CD4-positive, alpha-beta T cell (primary cell): ENCODE measurements around the gene ZBTB40. TPM values are rescaled to one million over a fixed set of nuclear protein-coding genes. Genes with fewer than 3 reads are reported as not detected.

Experiments used
- ATAC-seq: fragments of 200-7000 bp; cut with Tn5 transposase; one replicate; pipeline ENCODE4 v1.10.0; 2022; ENCODE audit warnings: mild to moderate bottlenecking; ENCODE audit not compliant: poor library complexity
- CTCF ChIA-PET: fragments of 350-600 bp; sonication (Branson Sonifier 250); formaldehyde crosslinking; loops from one replicate; lab custom pipeline; 2021; ENCODE audit warnings: antibody characterized with exemption, inconsistent platforms; lab: Charles Lee
- POLR2A ChIA-PET: fragments of 350-600 bp; sonication (Branson Sonifier 250); formaldehyde crosslinking; loops from one replicate; lab custom pipeline; 2021; ENCODE audit warnings: antibody characterized with exemption, inconsistent platforms; lab: Charles Lee
- DNase-seq, 14 experiments: peaks; one replicate each; pipeline ENCODE4 v3.0.0-alpha.2; 2013 to 2020; ENCODE audit warnings: mixed read lengths in 2 of 14
- H3K27ac ChIP-seq, 2 donors: one replicate each; pipeline versions ENCODE4 v1.5.1 to v1.7.0; 2013; ENCODE audit warnings: low read length in 2 of 2, low read depth in 1 of 2, mild to moderate bottlenecking in 1 of 2
- H3K27me3 ChIP-seq, 2 experiments: 1 replicate in 1 of 2; 2 replicates in 1 of 2; pipeline versions ENCODE4 v1.6.1 to v1.7.0; 2013; ENCODE audit warnings: low read length in 2 of 2, control low read depth in 1 of 2, mild to moderate bottlenecking in 1 of 2, moderate library complexity in 1 of 2; ENCODE audit not compliant: insufficient read depth in 2 of 2, control insufficient read depth in 1 of 2
- H3K36me3 ChIP-seq: one replicate; pipeline ENCODE4 v1.6.1; 2013; ENCODE audit warnings: low read length, control low read depth; ENCODE audit not compliant: insufficient read depth
- H3K4me1 ChIP-seq: one replicate; pipeline ENCODE4 v1.6.1; 2013; ENCODE audit warnings: low read length, control low read depth; ENCODE audit not compliant: insufficient read depth
- H3K4me3 ChIP-seq: one replicate; pipeline ENCODE4 v1.5.1; 2013; ENCODE audit warnings: mild to moderate bottlenecking, low read length, moderate library complexity
- H3K9me3 ChIP-seq, 2 experiments: 1 replicate in 1 of 2; 2 replicates in 1 of 2; pipeline versions ENCODE4 v1.6.1 to v1.7.0; 2013; ENCODE audit warnings: low read length in 2 of 2, mild to moderate bottlenecking in 2 of 2, control low read depth in 1 of 2, moderate library complexity in 1 of 2; ENCODE audit not compliant: control insufficient read depth in 1 of 2, insufficient read depth in 1 of 2
- H3K27ac Mint-ChIP-seq: one replicate; pipeline ENCODE4 v1.8.0; 2020; ENCODE audit warnings: mixed read lengths
- H3K27me3 Mint-ChIP-seq: one replicate; pipeline ENCODE4 v1.8.0; 2021; ENCODE audit warnings: mixed read lengths
- H3K36me3 Mint-ChIP-seq: one replicate; pipeline ENCODE4 v1.8.0; 2021; ENCODE audit warnings: low read depth, mixed read lengths
- H3K4me1 Mint-ChIP-seq: one replicate; pipeline ENCODE4 v1.8.0; 2021; ENCODE audit warnings: low read depth, mixed read lengths
- H3K4me3 Mint-ChIP-seq: one replicate; pipeline ENCODE4 v1.8.0; 2020; ENCODE audit warnings: mild to moderate bottlenecking, mixed read lengths
- H3K9me3 Mint-ChIP-seq: one replicate; pipeline ENCODE4 v1.8.0; 2020; ENCODE audit warnings: mixed read lengths
- intact Hi-C, 2 experiments: fragments of 100-400 bp; cut with DNase I in 1 of 2; cut with micrococcal nuclease in 1 of 2; formaldehyde crosslinking; loops; one replicate each; pipeline versions ENCODE4 v1.15.1 to v1.9.0; 2023 to 2025; cut with DNase I, micrococcal nuclease
- total RNA-seq, 174 experiments: library from RNA in 2 of 174; stranded (reverse) in 2 of 174; gene quantifications; one replicate each; pipeline ENCODE4 v1.2.3 and lab custom pipeline; 2021 to 2026
- TF ChIP-seq, protein P1 (sequence below): fragments of 200-600 bp; IDR thresholded peaks from one replicate; pipeline ENCODE4 v1.8.0; 2022; ENCODE audit warnings: antibody characterized with exemption, mild to moderate bottlenecking

Gene ZBTB40
- total RNA-seq, 2 experiments from 2014 or later = 28.4 to 30.6 TPM

DNA sequence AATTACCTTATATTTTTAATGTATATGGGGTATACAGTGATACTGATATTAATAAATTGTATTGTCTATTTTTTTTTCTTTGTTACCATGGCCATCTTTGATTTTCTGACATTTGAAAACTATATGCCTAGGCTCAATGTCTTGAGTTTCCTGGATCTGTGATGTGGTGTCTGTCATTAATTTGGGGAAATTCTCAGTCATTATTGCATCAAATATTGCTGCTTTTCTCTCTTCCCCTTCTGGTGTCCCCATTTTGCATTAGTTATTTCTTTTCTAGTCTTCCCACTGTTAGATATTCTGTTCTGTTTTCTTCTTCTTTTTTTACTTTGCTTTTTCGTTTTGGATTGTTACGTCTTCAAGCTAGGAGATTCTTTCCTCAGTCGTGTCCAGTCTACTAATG lies 33.8 kb downstream of the ZBTB40 start:
- POLR2A ChIA-PET = no interaction called here
- Mint-ChIP-seq H3K9me3 (peaks cover 19% of the 10 kb centered on the region), H3K27ac (no peak overlapping the region), H3K36me3 (peaks cover 52% of the 10 kb centered on the region), H3K4me1 (peaks cover 40% of the 10 kb centered on the region), H3K27me3 (no peaks in the 10 kb centered on the region), H3K4me3 (no peak overlapping the region)
- ATAC-seq (no peak), DNase-seq (no peak)
- H3K36me3 ChIP-seq = peaks cover 7% of the 10 kb centered on the region
- CTCF ChIA-PET = no interaction called here
- H3K4me1 ChIP-seq = no peaks in the 10 kb centered on the region
- H3K9me3 ChIP-seq = no peaks in the 10 kb centered on the region
- intact Hi-C loops = no loop called here
- H3K27ac ChIP-seq = no peak overlapping the region
- H3K27me3 ChIP-seq = no peaks in the 10 kb centered on the region
- no peak overlapping the region for H3K4me3 ChIP-seq
- TF ChIP-seq, protein P1, sequence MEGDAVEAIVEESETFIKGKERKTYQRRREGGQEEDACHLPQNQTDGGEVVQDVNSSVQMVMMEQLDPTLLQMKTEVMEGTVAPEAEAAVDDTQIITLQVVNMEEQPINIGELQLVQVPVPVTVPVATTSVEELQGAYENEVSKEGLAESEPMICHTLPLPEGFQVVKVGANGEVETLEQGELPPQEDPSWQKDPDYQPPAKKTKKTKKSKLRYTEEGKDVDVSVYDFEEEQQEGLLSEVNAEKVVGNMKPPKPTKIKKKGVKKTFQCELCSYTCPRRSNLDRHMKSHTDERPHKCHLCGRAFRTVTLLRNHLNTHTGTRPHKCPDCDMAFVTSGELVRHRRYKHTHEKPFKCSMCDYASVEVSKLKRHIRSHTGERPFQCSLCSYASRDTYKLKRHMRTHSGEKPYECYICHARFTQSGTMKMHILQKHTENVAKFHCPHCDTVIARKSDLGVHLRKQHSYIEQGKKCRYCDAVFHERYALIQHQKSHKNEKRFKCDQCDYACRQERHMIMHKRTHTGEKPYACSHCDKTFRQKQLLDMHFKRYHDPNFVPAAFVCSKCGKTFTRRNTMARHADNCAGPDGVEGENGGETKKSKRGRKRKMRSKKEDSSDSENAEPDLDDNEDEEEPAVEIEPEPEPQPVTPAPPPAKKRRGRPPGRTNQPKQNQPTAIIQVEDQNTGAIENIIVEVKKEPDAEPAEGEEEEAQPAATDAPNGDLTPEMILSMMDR = no peak

DNA sequence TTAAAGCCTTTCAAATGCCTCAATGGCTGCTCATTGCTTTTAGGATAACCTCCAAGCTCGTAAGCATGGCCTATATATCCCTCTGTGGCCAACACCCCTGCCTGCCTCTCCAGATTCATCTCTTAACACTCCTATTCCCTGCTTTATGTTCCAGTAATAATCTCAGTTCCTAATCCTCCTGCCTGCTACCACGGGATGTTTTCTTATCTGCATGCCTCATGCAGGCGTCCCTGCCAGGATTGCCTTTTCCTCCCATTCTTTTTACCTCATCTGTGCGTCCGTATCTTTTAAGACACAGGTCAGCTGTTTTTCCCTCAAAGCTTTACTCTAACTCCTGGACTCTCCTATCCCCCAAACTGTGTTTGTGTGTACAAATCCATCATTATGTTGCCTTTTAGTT lies 36.1 kb downstream of the ZBTB40 start:
- ATAC-seq (no peak), DNase-seq (no peak)
- Mint-ChIP-seq H3K9me3 (peaks cover 19% of the 10 kb centered on the region), H3K27ac (no peak overlapping the region), H3K4me1 (peaks cover 31% of the 10 kb centered on the region), H3K36me3 (peaks cover 57% of the 10 kb centered on the region), H3K27me3 (no peaks in the 10 kb centered on the region), H3K4me3 (no peak overlapping the region)
- H3K27me3 ChIP-seq = no peaks in the 10 kb centered on the region
- TF ChIP-seq, protein P1 = no peak
- POLR2A ChIA-PET = no interaction called here
- CTCF ChIA-PET = no interaction called here
- peaks cover 16% of the 10 kb centered on the region for H3K36me3 ChIP-seq
- H3K4me1 ChIP-seq = no peaks in the 10 kb centered on the region
- intact Hi-C loops = no loop called here
- H3K9me3 ChIP-seq = no peaks in the 10 kb centered on the region
- H3K27ac ChIP-seq = no peak overlapping the region
- H3K4me3 ChIP-seq = no peak overlapping the region

GRCh38 chr1:22488319-22488718 lies 36.7 kb downstream of the ZBTB40 start:
- Mint-ChIP-seq H3K4me1 (peaks cover 27% of the 10 kb centered on the region), H3K36me3 (peaks cover 57% of the 10 kb centered on the region), H3K9me3 (peaks cover 15% of the 10 kb centered on the region), H3K27me3 (no peaks in the 10 kb centered on the region), H3K27ac (no peak overlapping the region), H3K4me3 (no peak overlapping the region)
- Histone ChIP-seq H3K9me3 (no peaks in the 10 kb centered on the region), H3K4me3 (no peak overlapping the region), H3K4me1 (no peaks in the 10 kb centered on the region), H3K36me3 (peaks cover 19% of the 10 kb centered on the region), H3K27me3 (no peaks in the 10 kb centered on the region), H3K27ac (no peak overlapping the region)
- intact Hi-C loops = no loop called here
- ATAC-seq (no peak), DNase-seq (no peak)
- TF ChIP-seq, protein P1 = no peak
- ChIA-PET POLR2A (no interaction called here), CTCF (no interaction called here)
